ENCODE measurements around the gene UBXN4. TPM values are rescaled to one million over a fixed set of nuclear protein-coding genes. Genes with fewer than 3 reads are reported as not detected.
"Not testable (repeated sequence)": the region's sequence is repeated elsewhere in the genome, so short reads cannot be mapped to it uniquely, and the experiment has no call there.

UBXN4 gene, protein sequence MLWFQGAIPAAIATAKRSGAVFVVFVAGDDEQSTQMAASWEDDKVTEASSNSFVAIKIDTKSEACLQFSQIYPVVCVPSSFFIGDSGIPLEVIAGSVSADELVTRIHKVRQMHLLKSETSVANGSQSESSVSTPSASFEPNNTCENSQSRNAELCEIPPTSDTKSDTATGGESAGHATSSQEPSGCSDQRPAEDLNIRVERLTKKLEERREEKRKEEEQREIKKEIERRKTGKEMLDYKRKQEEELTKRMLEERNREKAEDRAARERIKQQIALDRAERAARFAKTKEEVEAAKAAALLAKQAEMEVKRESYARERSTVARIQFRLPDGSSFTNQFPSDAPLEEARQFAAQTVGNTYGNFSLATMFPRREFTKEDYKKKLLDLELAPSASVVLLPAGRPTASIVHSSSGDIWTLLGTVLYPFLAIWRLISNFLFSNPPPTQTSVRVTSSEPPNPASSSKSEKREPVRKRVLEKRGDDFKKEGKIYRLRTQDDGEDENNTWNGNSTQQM
- total RNA-seq (100 to 1,000 TPM; 128 to 138 TPM), total RNA-seq (187 to 194 reads per million in 2 donors)

GRCh38 chr2:135741395-135742324 lies at the start of gene UBXN4:
Gene UBXN4, plus strand, starts transcription at chr2:135741855. Its CDS starts 75 bp downstream, at chr2:135741930.
- Mint-ChIP-seq H3K27me3 (no peaks in the 10 kb centered on the region), H3K4me1 (peaks cover 28% of the 10 kb centered on the region), H3K36me3 (ENCODE audit: low read depth) (no peaks in the 10 kb centered on the region), H3K4me3 (peak within 1 kb of the TSS; percentile 97), H3K27ac (peak within 1 kb of the TSS; percentile 96)
- DNase-seq (peak; percentile 83 to 92 (median 88)), ATAC-seq (peak; percentile 92)
- no peaks in the 10 kb centered on the region for H3K9me3 ChIP-seq (ENCODE audit: control insufficient read depth, low read length, poor library complexity, severe bottlenecking)

- Mint-ChIP-seq H3K27me3 (no peaks in the 10 kb centered on the region), H3K36me3 (ENCODE audit: low read depth) (peaks cover 9% of the 10 kb centered on the region), H3K27ac (peak overlapping the region; percentile 24), H3K4me1 (peaks cover 15% of the 10 kb centered on the region), H3K4me3 (no peak overlapping the region)
- DNase-seq (no peak), ATAC-seq (no peak)
- H3K9me3 ChIP-seq (ENCODE audit: control insufficient read depth, low read length, poor library complexity, severe bottlenecking) = no peaks in the 10 kb centered on the region
These were observed 46.9 kb upstream of the UBXN4 start for GRCh38 chr2:135694711-135695110.

DNA sequence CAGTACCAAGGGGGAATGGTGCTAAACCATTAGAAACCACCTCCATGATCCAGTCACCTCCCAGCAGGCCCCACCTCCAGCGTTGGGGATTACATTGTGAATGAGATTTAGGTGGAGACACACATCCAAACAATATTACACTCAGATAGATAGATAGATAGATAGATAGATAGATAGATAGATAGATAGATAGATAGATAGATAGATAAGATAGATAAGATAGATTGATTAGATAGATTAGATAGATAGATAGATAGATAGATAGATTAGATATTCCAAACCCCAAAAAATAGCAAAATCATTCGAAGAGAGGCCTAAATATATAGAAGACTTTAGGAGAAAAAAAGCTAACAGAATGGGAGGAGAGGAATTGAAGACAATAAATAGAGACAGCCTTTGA lies 42.8 kb upstream of the UBXN4 start:
- Mint-ChIP-seq H3K27ac (peak overlapping the region; percentile 34), H3K4me1 (peaks cover 10% of the 10 kb centered on the region)
- no peak for DNase-seq

DNA sequence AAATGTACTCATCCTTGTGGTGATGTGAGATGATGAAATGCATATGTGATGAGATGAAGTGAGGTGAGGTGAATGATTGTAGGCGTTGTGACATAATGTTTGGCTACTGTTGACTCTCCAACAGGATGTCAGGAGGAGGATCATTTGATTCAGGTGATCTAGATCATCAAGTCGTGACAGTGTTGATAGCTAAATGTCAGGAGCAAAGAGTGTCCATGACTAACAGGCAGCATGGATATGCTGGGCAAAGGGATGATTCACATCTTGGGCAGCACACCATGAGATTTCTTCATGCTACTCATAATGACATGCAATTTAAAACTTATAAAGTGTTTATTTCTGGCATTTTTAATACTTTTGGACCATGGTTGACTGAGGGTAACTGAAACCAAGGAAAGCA lies 40.2 kb upstream of the UBXN4 start:
- H3K27me3 Mint-ChIP-seq = no peaks in the 10 kb centered on the region
- no peak for ATAC-seq
- peaks cover 3% of the 10 kb centered on the region for H3K36me3 Mint-ChIP-seq (ENCODE audit: low read depth)
- H3K27ac Mint-ChIP-seq = no peak overlapping the region
- H3K4me3 Mint-ChIP-seq = no peak overlapping the region
- DNase-seq = no peak
- H3K4me1 Mint-ChIP-seq = peaks cover 10% of the 10 kb centered on the region
- H3K9me3 ChIP-seq (ENCODE audit: control insufficient read depth, low read length, poor library complexity, severe bottlenecking) = no peaks in the 10 kb centered on the region

More for the DNA sequence above, 42.8 kb upstream of the UBXN4 start:
- Mint-ChIP-seq H3K36me3 (ENCODE audit: low read depth) (peaks cover 9% of the 10 kb centered on the region), H3K4me3 (no peak overlapping the region), H3K27me3 (no peaks in the 10 kb centered on the region)
- no peaks in the 10 kb centered on the region for H3K9me3 ChIP-seq (ENCODE audit: control insufficient read depth, low read length, poor library complexity, severe bottlenecking)
- no peak for ATAC-seq

DNA sequence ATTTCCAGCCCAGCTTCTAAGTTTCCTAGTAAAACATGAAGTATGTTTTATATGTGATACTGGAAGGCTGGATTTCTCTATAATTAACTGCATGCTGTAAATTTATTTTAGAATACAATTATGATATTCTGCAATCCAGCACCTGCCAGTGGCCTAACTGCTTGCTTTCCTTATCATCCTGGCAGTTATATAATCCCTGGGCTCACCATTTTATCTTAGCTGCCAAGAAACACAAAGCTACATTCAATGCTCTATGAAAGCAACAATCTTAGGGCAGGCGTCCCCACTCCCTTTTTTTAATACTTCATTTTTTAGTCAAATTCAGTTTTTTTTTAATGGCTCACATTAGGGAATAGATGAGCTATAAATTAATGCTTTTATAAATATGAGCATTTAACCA lies 38.4 kb upstream of the UBXN4 start:
- no peaks in the 10 kb centered on the region for H3K27me3 Mint-ChIP-seq
- H3K9me3 ChIP-seq (ENCODE audit: control insufficient read depth, low read length, poor library complexity, severe bottlenecking) = no peaks in the 10 kb centered on the region
- H3K4me1 Mint-ChIP-seq = peaks cover 10% of the 10 kb centered on the region
- ATAC-seq (no peak), DNase-seq (no peak)
- no peak overlapping the region for H3K4me3 Mint-ChIP-seq
- H3K36me3 Mint-ChIP-seq (ENCODE audit: low read depth) = peaks cover 3% of the 10 kb centered on the region
- H3K27ac Mint-ChIP-seq = no peak overlapping the region

DNA sequence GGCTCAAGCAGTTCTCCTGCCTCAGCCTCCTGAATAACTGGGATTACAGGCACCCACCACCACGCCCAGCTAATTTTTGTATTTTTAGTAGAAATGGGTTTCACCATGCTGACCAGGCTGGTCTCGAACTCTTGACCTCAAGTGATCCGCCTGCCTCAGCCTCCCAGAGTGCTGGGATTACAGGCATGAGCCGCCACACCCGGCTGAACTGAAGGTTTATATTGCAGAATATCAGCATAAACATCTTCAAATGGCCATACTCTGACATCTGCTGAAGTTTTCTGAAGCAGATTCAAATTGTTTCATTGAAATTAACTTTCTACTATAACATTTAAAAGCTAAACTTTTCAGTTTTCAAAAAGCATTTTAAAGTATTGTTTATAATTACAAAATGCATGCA lies 37.6 kb upstream of the UBXN4 start:
- H3K36me3 Mint-ChIP-seq (ENCODE audit: low read depth); H3K4me1 Mint-ChIP-seq; DNase-seq; H3K27me3 Mint-ChIP-seq; H3K9me3 ChIP-seq (ENCODE audit: control insufficient read depth, low read length, poor library complexity, severe bottlenecking); ATAC-seq; H3K27ac Mint-ChIP-seq; H3K4me3 Mint-ChIP-seq: not testable (repeated sequence)

DNA sequence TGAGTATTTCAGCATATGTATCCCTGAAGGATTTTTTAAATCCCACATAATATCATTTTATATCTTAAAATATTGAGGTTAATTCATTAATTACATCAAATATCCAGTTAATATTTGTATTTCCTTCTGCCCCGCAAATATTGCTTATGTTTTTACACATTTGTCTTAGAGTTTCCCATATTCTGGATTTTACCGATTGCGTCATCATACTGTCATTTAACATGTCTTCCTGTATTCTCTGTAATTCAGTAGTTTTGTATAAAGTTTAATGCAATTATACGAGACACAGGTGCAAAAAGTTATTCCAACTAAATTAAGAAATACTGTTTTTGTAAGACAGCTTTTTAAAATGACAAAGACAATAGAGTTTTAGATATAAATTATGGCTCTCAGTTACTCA lies 33.5 kb upstream of the UBXN4 start:
- H3K27ac Mint-ChIP-seq = no peak overlapping the region
- no peaks in the 10 kb centered on the region for H3K36me3 Mint-ChIP-seq (ENCODE audit: low read depth)
- DNase-seq (no peak), ATAC-seq (no peak)
- no peak overlapping the region for H3K4me3 Mint-ChIP-seq
- peaks cover 2% of the 10 kb centered on the region for H3K4me1 Mint-ChIP-seq
- no peaks in the 10 kb centered on the region for H3K27me3 Mint-ChIP-seq
- H3K9me3 ChIP-seq (ENCODE audit: control insufficient read depth, low read length, poor library complexity, severe bottlenecking) = no peaks in the 10 kb centered on the region

DNA sequence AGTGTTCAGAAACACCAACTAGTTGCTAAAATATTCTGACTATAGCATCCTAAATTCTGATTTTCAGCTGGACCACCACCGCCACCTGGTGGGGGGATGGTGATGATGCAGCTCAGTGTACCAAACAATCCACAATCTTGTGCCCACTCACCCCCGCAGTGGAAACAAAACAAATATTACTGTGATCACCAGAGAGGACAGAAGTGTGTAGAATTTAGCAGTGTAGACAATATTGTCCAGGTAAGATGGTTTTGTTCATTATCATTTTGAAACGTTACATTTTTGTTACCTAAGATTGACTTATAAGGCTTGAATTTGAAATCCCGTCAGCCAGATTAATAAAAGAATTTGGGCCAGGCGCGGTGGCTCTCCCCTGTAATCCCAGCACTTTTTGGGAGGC lies 31.7 kb upstream of the UBXN4 start:
- Mint-ChIP-seq H3K36me3 (ENCODE audit: low read depth) (no peaks in the 10 kb centered on the region), H3K4me1 (peaks cover 5% of the 10 kb centered on the region), H3K27ac (peak overlapping the region; percentile 39), H3K4me3 (peak overlapping the region; percentile 59), H3K27me3 (no peaks in the 10 kb centered on the region)
- ATAC-seq = peak; percentile 71
- peak; percentile 52 to 65 (median 53) for DNase-seq
- no peaks in the 10 kb centered on the region for H3K9me3 ChIP-seq (ENCODE audit: control insufficient read depth, low read length, poor library complexity, severe bottlenecking)

- H3K27ac Mint-ChIP-seq; H3K36me3 Mint-ChIP-seq (ENCODE audit: low read depth); H3K27me3 Mint-ChIP-seq: not testable (repeated sequence)
These were observed 26.6 kb upstream of the UBXN4 start for GRCh38 chr2:135715086-135715485.

GRCh38 chr2:135728064-135728743 lies 13.5 kb upstream of the UBXN4 start:
- no peak overlapping the region for H3K27ac Mint-ChIP-seq
- ATAC-seq (no peak), DNase-seq (no peak)
- H3K27me3 Mint-ChIP-seq = no peaks in the 10 kb centered on the region
- no peaks in the 10 kb centered on the region for H3K4me1 Mint-ChIP-seq
- no peak overlapping the region for H3K4me3 Mint-ChIP-seq
- H3K9me3 ChIP-seq (ENCODE audit: control insufficient read depth, low read length, poor library complexity, severe bottlenecking) = no peaks in the 10 kb centered on the region
- no peaks in the 10 kb centered on the region for H3K36me3 Mint-ChIP-seq (ENCODE audit: low read depth)

More at GRCh38 chr2:135715086-135715485, 26.6 kb upstream of the UBXN4 start:
- not testable (repeated sequence) for ATAC-seq; H3K9me3 ChIP-seq (ENCODE audit: control insufficient read depth, low read length, poor library complexity, severe bottlenecking); DNase-seq; H3K4me1 Mint-ChIP-seq; H3K4me3 Mint-ChIP-seq

DNA sequence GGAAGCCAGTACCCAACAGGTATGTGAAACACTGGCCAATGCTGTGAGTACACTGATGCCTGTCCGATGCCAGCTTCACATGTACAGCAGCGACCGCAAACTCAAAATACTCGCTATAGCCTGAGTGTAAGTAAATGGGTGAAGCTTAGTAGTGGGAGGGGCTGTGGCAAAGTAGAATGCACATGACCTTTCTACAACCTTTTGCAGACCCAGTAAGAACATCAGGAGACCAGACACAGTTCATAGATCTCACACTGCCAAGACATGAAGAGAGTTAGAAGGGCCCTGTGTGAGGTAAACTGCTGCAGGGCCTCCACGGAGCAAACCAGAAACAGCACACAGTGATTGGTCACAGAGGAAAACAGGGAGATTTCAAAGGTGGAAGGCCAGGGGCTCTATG lies 9.1 kb upstream of the UBXN4 start:
- H3K9me3 ChIP-seq (ENCODE audit: control insufficient read depth, low read length, poor library complexity, severe bottlenecking) = no peaks in the 10 kb centered on the region
- H3K4me3 Mint-ChIP-seq = no peak overlapping the region
- DNase-seq = no peak
- ATAC-seq = no peak
- no peaks in the 10 kb centered on the region for H3K4me1 Mint-ChIP-seq
- H3K27me3 Mint-ChIP-seq = no peaks in the 10 kb centered on the region
- no peak overlapping the region for H3K27ac Mint-ChIP-seq
- H3K36me3 Mint-ChIP-seq (ENCODE audit: low read depth) = no peaks in the 10 kb centered on the region

- no peak overlapping the region for H3K27ac Mint-ChIP-seq
These were observed 8.6 kb upstream of the UBXN4 start for GRCh38 chr2:135733045-135733444.

DNA sequence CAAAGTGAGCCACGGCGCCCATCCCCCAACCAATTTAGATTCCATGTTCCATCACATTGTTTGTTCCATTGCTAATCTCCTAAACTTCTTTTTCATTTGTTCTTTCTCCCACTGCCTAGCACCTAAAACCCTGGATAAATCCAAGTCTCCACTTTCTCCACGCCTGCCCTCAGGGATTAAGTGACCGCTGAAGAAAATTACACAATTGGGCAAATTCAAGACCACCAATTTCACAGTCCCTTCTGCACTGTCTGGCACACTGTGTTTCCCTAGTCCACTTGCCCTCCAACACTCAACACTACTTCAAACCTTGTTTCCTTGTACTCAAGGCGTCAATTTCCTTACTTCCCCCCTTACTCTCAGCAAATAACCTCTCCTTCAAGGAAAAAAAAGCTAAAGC lies 5.1 kb upstream of the UBXN4 start:
- H3K36me3 Mint-ChIP-seq (ENCODE audit: low read depth) = no peaks in the 10 kb centered on the region
- ATAC-seq = no peak
- no peak overlapping the region for H3K4me3 Mint-ChIP-seq
- no peak for DNase-seq
- no peaks in the 10 kb centered on the region for H3K27me3 Mint-ChIP-seq
- no peak overlapping the region for H3K27ac Mint-ChIP-seq
- H3K9me3 ChIP-seq (ENCODE audit: control insufficient read depth, low read length, poor library complexity, severe bottlenecking) = no peaks in the 10 kb centered on the region
- H3K4me1 Mint-ChIP-seq = peaks cover 2% of the 10 kb centered on the region

More at GRCh38 chr2:135733045-135733444, 8.6 kb upstream of the UBXN4 start:
- H3K9me3 ChIP-seq (ENCODE audit: control insufficient read depth, low read length, poor library complexity, severe bottlenecking) = no peaks in the 10 kb centered on the region
- Mint-ChIP-seq H3K4me3 (no peak overlapping the region), H3K27me3 (no peaks in the 10 kb centered on the region), H3K4me1 (no peaks in the 10 kb centered on the region), H3K36me3 (ENCODE audit: low read depth) (no peaks in the 10 kb centered on the region)
- DNase-seq (no peak), ATAC-seq (no peak)
